Upper lobe of right lung (tissue), 1 donor: Measurements from ENCODE around the gene TSTD2. TPM values are rescaled to one million over a fixed set of nuclear protein-coding genes. Genes with fewer than 3 reads are reported as not detected.
"Not testable (repeated sequence)": the region's sequence is repeated elsewhere in the genome, so short reads cannot be mapped to it uniquely, and the experiment has no call there.

Experiments used
- ATAC-seq: fragments of 200-7000 bp; cut with Tn5 transposase; one replicate; pipeline ENCODE4 v1.9.1; 2020; ENCODE audit warnings: mild to moderate bottlenecking, moderate library complexity
- DNase-seq: peaks from one replicate; pipeline ENCODE4 v3.0.0-alpha.2; 2020
- H3K27ac ChIP-seq: fragments of 200-600 bp; one replicate; pipeline ENCODE4 v1.8.0; 2022
- H3K27me3 ChIP-seq: fragments of 200-600 bp; one replicate; pipeline ENCODE4 v1.8.0; 2022; ENCODE audit warnings: mild to moderate bottlenecking
- H3K36me3 ChIP-seq: fragments of 200-600 bp; one replicate; pipeline ENCODE4 v1.8.0; 2022
- H3K4me1 ChIP-seq: fragments of 200-600 bp; one replicate; pipeline ENCODE4 v1.8.0; 2022
- H3K4me3 ChIP-seq: fragments of 200-600 bp; one replicate; pipeline ENCODE4 v1.8.0; 2022; ENCODE audit warnings: mild to moderate bottlenecking
- H3K9me3 ChIP-seq: fragments of 200-600 bp; one replicate; pipeline ENCODE4 v1.8.0; 2022
- intact Hi-C: fragments of 100-400 bp; cut with DNase I; formaldehyde crosslinking; loops from one replicate; pipeline ENCODE4 v1.11.0; 2022
- total RNA-seq: library from RNA; stranded (reverse); fragmentation: NEBNext Ultra II Directional; extraction: Animal tissue kit (Norgen Biotek cat#: 25700); gene quantifications from one replicate; pipeline ENCODE4 v1.2.1, GENCODE V29; 2021
- TF ChIP-seq, protein P1 (sequence below): fragments of 200-600 bp; IDR thresholded peaks from one replicate; pipeline ENCODE4 v1.8.0; 2022; ENCODE audit warnings: antibody characterized with exemption
- donor health status: DM: no; HTN: yes; CAD: no; lungs with severe emphysema.

Gene TSTD2
- total RNA-seq, 1 donor from 2014 or later = 20.0 TPM

DNA sequence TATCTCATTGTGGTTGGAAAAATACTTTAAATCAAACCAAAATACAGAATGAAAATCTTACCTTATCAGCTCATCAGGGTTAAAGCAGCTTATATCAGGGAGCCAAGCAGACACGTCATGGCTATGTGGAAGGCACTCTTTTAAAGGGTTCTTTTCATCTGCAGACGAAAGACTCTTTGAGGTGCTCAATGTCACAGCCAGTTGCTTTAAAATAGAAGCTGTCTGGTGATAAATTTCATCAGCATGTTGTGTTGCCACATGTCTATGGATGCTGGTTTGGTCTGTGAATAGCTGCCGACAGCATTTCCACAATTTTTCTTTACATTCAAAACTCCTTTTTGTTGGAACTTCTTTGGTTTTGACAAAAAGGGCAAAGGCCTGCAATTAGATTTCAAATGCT lies 7.5 kb downstream of the TSTD2 start:
- Histone ChIP-seq H3K36me3 (peaks cover 39% of the 10 kb centered on the region), H3K27me3 (no peaks in the 10 kb centered on the region), H3K4me3 (no peak overlapping the region), H3K9me3 (no peaks in the 10 kb centered on the region), H3K27ac (no peak overlapping the region), H3K4me1 (peaks cover 4% of the 10 kb centered on the region)
- intact Hi-C loops = no loop called here
- ATAC-seq (no peak), DNase-seq (no peak)
- TF ChIP-seq, protein P1, sequence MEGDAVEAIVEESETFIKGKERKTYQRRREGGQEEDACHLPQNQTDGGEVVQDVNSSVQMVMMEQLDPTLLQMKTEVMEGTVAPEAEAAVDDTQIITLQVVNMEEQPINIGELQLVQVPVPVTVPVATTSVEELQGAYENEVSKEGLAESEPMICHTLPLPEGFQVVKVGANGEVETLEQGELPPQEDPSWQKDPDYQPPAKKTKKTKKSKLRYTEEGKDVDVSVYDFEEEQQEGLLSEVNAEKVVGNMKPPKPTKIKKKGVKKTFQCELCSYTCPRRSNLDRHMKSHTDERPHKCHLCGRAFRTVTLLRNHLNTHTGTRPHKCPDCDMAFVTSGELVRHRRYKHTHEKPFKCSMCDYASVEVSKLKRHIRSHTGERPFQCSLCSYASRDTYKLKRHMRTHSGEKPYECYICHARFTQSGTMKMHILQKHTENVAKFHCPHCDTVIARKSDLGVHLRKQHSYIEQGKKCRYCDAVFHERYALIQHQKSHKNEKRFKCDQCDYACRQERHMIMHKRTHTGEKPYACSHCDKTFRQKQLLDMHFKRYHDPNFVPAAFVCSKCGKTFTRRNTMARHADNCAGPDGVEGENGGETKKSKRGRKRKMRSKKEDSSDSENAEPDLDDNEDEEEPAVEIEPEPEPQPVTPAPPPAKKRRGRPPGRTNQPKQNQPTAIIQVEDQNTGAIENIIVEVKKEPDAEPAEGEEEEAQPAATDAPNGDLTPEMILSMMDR = no peak

DNA sequence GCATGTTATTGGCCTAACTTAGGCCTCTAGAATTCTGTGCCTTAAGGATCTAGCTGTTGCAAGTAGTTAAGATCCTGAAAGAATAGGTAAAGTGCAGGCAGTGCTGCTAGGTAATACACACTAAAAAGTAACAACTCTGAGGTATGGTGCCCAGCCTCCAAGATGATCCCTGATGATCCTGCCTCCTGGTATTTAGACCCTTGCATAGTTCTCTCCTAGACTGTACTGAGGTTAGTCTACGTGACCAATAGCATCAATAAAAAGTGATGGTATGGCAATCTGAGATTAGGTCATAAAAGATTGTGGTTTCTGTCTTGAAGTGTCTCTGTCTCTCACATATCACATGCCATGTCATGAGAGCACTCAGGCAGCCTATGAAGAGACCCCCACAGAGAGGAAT lies 9.2 kb downstream of the TSTD2 start:
- H3K9me3 ChIP-seq = no peaks in the 10 kb centered on the region
- ATAC-seq (no peak), DNase-seq (no peak)
- no peaks in the 10 kb centered on the region for H3K27me3 ChIP-seq
- intact Hi-C loops = no loop called here
- TF ChIP-seq, protein P1 = no peak
- peaks cover 39% of the 10 kb centered on the region for H3K36me3 ChIP-seq
- no peak overlapping the region for H3K27ac ChIP-seq
- H3K4me1 ChIP-seq = peaks cover 4% of the 10 kb centered on the region
- H3K4me3 ChIP-seq = no peak overlapping the region

DNA sequence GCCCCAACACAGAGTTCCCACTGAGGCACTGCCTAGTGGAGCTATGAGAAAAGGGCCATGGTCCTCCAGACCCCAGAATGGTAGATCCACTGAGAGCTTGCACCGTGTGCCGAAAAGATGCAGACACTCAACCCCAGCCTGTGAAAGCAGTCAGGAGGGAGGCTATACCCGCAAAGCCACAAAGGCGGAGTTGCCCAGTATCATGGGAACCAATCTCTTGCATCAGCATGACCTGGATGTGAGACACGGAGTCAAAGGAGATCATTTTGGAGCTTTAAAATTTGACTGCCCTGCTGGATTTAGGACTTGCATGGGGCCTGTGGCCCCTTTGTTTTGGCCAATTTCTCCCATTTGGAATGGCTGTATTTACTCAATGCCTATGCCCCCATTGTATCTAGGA lies 10.7 kb downstream of the TSTD2 start:
- H3K9me3 ChIP-seq, H3K4me3 ChIP-seq, ATAC-seq, intact Hi-C loops, H3K27ac ChIP-seq, DNase-seq, H3K27me3 ChIP-seq, H3K4me1 ChIP-seq: not testable (repeated sequence)
- H3K36me3 ChIP-seq = peaks cover 44% of the 10 kb centered on the region

DNA sequence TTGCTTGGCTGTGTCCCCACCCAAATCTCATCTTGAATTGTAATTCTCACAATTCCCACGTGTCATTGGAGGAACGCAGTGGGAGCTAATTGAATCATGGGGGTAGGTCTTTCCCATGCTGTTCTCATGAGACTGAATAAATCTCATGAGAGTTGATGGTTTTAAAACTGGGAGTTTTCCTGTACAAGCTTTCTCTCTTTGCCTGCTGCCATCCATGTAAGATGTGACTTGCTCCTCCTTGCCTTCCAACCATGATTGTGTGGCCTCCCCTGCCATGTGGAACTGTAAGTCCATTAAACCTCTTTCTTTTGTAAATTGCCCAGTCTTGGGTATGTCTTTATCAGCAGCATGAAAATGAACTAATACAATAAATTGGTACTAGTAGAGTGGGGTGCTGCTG lies 13.1 kb downstream of the TSTD2 start:
- intact Hi-C loops, H3K27me3 ChIP-seq, H3K4me3 ChIP-seq, ATAC-seq, H3K9me3 ChIP-seq, DNase-seq, H3K27ac ChIP-seq, H3K4me1 ChIP-seq: not testable (repeated sequence)
- H3K36me3 ChIP-seq = peaks cover 50% of the 10 kb centered on the region

DNA sequence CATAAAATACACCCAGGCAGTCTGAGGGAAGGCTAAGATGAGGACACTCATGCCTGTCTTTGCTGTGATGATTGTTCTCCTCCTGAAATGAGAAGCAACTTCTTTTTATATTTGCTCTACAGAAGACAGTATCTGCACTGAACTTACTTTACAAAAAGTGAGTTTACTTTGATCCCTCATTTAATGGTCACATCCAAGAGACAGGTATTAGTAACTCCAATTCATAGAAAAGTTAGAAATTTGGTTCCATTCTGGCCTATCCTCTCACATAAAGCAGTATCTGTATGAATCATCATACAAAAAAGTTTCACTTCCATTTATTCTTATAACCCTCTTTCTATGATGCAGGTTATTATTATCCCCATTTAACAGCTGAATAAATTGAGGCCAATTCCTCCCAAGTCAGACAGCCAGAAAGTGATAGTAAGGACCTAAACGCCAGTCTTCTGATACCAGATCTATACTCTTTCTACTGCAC lies 15.2 kb downstream of the TSTD2 start:
- no peak for DNase-seq
- intact Hi-C loops = loop anchor here (10.0 kb wide), 1 partner anchor 223 kb away; no protein-coding TSS in a partner anchor

DNA sequence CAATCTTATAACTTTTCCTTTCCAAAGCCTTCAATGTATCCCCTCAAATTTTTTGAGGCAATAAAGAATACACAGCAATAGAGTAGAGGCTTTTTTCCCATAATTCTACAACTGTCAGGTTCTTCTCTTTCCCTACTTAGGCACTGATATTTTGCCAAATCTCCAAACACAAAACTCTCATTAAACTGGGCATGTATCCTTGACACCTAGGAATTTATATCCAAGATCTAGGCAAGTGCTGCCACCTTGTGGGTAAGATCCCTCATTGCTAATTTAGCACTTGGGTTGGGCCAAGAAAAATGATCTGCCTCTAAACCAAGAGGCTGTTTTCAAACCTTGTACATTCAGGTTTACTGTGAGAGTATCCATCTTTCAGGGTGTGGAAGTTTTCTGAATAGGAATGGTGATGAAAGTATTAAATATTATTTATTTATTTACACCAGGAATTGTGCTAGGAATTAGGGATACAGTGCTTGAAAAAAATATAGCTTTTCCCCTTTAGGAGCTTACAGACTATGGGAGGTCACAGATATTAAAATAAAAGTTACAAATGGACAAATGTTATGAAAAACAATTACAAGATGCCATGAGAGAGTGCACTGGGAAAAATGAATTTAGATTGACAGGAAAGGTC lies 17.6 kb downstream of the TSTD2 start:
- Histone ChIP-seq H3K27me3 (no peaks in the 10 kb centered on the region), H3K4me3 (no peak overlapping the region), H3K36me3 (peaks cover 41% of the 10 kb centered on the region), H3K9me3 (no peaks in the 10 kb centered on the region), H3K4me1 (no peaks in the 10 kb centered on the region), H3K27ac (no peak overlapping the region)
- ATAC-seq = peak; percentile 91
- intact Hi-C loops = loop anchor here (10.0 kb wide), 1 partner anchor 221 kb away; no protein-coding TSS in a partner anchor
- DNase-seq = no peak
- TF ChIP-seq, protein P1 = peak; percentile 84

More for the DNA sequence above, 15.2 kb downstream of the TSTD2 start:
- Histone ChIP-seq H3K27ac (no peak overlapping the region), H3K4me1 (no peaks in the 10 kb centered on the region), H3K36me3 (peaks cover 33% of the 10 kb centered on the region), H3K9me3 (no peaks in the 10 kb centered on the region), H3K27me3 (no peaks in the 10 kb centered on the region), H3K4me3 (no peak overlapping the region)
- ATAC-seq = no peak
- TF ChIP-seq, protein P1 = no peak
